GM11168 (cell line): ENCODE data around the gene SERP2.
"Not testable (repeated sequence)": the region's sequence is repeated elsewhere in the genome, so short reads cannot be mapped to it uniquely, and the experiment has no call there.

Source experiments
- in situ Hi-C: fragments of 300-500 bp; cut with MboI; formaldehyde crosslinking; loops from one replicate; pipeline ENCODE4 v1.12.0; 2022; ENCODE audit warnings: low sequenced_read_pairs; ENCODE audit not compliant: unreplicated experiment

The SERP2 gene

DNA sequence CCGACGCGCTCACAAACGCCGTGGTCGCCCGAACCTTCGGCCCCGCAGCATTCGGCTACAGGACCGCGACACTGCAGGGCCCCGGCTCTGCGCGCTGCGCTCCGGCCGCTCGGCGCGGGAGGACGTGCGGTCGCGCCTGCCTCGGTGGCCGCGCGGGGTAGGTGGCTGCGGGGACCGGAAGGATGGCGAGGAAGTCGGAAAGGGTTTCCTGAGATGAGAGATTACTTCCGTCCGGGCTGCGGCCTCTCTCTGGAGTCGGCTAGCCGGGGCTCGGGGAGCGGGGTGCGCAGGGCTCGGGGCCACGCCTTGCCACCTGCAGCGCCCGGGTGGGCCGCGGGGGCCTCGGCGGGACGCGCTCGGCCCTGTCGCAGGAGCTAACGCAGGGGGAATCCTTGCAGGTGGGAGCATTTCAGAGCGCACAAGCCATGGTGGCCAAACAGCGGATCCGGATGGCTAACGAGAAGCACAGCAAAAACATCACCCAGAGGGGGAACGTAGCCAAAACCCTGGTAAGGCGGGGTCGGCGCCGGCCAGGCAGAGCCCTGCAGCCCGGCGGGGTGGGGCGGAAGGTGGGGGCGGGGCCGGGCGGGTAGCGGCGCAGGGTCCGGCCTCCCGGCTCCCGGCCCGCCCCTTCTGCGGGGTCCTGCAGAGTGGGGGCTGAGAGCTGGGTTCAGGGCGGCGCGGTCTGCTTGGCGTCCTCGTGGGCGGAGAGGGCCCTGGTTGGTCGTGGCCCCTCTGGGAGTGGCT is at the start of gene SERP2:
TSS of gene SERP2 (plus strand) at position 224 of the 747 bp plus-strand sequence. CDS start at position 426, 202 bp downstream.
- in situ Hi-C loops: no loop called here

DNA sequence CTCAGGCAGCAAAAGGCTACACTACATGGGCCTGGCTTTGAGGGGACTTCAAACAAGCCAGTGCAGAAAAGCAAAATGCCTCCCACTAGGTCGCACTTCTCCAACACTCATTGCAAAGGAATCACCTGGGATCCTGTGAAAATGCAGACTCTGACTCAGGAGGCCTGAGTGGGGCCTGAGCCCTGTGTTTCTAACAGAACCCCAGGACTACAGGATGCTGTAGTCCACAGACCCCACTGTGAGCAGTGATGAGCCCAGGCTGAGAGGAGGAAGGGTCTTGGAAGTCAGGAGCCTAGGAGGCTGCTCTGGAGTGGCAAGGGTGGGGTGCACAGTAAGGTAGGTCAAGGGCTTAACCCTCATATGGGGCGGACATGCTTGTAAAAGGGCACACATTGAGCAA is 46.7 kb upstream of the SERP2 start:
- in situ Hi-C loops: no loop called here

DNA sequence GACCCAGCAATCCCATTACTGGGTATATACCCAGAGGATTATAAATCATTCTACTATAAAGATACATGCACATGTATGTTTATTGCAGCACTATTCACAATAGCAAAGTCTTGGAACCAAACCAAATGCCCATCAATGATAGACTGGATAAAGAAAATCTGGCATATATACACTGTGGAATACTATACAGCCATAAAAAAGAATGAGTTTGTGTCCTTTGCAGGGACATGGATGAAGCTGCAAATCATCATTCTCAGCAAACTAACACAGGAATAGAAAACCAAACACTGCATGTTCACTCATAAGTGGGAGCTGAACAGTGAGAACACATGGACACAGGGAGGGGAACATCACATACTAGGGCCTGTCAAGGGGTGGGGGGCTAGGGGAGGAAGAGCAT is 44.6 kb upstream of the SERP2 start:
- in situ Hi-C loops: not testable (repeated sequence)

DNA sequence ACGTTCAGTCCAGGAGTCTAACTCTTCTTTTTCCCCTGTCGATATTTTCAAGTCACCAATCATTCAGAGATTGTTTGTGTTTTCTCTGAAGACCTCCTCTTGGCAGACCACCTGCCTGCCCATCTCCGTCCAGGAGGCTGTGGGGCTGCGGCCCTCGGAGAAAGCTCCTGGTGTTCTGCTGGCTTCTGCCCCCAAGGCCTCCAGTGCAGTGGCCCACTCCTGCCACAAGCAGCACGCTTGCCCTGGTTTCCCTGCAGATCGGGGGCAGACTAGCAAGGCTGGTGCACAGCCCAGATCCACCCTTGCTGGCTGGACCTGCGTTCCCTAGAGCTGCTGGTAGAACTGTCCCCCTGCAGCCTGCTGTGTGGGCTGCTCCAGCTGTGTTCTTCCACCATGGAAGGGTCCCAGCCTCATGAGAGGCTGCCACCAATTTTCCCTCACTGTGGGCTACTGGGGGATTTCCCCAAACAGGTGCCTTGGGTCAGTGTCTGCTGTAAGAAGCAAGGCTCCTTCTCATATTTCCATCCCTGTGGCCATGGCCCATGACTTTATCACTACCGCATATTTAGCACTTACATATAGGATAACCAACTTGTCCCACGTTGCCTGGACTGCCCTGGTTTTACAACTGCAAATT is 43.6 kb upstream of the SERP2 start:
- in situ Hi-C loops: no loop called here

DNA sequence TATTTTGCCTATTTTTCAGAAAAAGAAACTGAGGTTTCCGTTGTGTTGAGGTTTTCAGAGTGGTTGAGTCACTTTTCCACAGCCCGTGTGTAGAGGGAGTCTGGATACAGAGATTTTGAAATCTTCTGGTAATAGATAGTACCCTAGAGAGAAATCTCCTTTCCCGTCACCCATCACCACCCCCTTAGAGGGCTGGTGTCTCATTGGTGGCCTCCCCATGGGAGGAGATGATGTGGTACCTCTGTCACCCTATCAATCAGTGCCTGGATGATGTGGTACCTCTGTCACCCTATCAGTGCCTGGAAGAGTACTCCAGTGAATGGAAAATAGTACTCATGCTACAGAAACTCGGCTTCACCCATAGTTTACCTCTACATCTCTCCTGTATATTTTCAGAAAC is 42.2 kb upstream of the SERP2 start:
- in situ Hi-C loops: no loop called here

DNA sequence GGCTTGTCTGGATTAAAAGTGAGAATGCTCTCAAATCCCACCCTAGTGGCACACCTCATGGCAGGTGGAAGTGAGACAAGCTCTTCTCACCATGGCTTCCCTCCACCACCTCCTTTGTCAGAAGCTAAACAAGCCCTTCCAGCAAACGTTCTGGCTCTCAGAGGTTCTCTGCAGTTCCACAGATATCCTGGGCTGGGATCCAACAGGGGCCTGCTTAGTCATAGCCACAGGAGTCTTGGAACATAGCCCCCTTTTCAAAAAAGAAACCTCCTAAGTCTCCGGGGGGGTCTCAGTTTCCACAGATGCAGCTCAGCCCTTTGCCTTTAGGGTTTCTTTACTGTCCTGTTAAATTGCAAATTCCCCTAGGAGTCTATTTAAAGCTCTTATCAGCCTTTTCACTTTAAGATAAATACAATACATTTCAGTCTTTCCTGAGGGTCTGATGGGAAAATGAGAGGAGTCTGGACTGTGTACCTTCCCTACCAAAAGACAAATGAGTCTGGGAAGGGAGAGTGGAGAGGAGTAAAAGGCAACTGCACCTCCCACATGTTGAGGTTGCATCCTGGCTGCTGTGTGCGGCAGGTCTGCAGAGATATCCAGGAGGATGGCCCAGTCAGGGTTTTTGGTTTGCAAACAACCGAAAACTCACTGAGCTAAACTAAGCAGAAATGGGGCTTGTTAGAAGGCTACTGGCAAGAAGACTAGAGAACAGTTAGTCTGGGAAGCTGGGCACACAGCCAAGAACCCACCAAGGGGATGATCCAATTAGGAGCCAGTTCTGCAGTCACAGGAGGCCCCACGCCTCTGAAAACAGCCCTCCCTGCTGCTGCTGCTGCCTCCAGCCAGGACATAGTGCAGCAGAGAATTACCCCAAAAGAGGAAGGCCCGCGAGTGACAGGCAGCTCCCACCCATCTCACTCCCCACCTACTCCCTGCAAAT is 41.4 kb upstream of the SERP2 start:
- in situ Hi-C loops: no loop called here

DNA sequence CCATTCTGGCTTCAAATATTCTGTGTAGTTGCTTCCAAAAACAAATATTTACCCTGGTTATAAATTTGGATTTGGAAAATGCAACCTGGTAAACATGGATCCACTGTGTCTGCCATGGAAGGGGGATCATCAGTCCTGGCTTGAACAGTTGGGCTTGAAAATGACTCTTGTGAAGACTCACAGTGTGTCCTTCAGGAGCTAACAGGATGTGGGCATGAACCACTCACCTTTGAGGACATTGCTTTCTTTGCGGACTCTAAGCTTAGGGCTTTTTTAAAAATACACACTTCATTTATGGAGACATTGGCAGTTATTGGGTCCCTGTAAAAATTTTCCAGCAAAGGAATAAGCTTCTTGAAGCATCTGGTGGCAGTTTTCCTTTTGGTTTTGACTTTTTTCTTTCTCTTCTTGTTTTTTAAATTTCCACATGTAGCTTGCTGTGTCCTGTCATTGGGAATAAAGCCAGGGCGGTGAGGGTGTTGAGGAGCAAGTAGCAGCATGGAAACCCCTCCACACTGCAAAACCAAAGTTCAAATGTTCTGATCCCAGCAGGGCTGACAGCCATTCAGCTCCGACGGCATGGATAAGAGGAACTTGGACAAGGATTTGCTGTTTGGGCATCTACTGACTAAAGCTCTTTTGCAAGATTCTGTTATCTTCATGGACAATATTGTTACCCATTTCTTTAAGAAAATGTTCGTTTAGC is 39.5 kb upstream of the SERP2 start:
- in situ Hi-C loops: no loop called here

DNA sequence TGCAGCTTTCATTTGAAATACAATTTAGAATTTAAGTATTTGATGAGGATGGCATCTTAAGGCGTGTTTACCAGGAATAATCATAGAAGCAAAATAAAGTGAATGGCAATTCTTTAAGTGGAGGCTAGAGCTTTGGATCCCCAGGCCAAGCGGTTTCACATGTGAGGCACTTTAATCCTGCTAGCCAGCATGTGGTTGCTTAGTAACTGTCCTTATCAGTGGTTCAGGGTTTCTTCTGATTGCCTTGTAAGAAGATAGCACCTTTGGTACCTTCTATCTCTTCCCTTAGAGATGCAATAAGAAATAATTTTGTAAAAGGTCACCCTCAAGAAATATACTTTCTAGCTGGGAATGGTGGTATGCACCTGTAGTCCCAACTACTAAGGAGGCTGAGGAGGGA is 38.9 kb upstream of the SERP2 start:
- in situ Hi-C loops: no loop called here

DNA sequence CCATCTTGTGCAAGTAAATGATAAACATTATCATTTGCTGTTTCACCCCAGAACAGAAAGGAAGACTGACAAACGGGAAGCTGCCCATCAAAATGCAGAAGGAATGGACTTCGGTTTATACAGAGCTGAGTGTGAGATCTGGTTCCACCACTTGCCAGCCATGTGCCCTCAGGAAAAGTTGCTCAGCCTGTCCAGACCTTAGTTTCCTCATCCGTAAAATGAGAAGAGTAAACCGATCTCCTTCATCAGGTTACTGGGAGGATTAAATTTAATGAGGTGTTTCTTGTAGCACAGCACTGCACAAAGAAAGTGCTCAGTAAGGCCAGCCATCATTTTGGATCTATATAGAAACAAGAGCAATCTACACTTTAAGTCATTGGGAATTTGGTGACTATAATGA is 36.7 kb upstream of the SERP2 start:
- in situ Hi-C loops: no loop called here

DNA sequence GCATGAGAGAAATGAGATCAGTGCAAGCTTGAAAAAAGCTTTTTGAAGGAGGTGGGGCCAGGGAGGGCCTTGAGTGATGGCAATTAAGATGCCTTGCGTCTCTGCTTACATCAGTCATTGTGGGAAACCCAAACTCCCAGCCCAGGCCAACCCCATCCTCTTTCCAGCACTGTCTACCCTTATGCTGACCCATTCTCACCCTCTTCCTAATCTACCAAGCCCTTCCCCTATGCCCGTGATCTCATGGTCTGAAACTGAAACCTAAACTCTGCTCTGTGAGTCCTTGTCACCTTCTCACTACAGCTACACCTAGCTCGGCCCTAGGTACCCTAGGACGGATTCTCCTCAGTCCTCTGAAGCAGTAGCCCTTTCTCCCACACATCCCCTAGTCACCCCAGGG is 36.0 kb upstream of the SERP2 start:
- in situ Hi-C loops: no loop called here

DNA sequence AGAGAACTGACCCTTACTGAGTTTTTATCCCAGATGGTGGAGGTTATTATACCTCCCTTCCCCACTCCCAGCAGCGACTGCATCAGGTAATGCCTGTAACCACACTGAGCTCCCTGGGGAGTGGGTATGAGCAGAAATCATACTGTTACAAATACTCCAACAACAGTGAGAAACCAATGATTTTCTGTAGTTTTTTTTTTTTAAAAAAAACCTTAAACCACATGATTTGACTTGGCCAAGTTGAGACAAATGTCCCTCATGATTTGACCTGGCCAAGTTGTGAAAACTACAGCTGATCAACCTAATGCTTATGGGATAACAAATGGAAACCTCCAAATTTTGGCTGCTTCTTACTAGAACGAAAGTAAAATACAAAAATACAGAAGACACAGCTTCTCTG is 33.1 kb upstream of the SERP2 start:
- in situ Hi-C loops: no loop called here

DNA sequence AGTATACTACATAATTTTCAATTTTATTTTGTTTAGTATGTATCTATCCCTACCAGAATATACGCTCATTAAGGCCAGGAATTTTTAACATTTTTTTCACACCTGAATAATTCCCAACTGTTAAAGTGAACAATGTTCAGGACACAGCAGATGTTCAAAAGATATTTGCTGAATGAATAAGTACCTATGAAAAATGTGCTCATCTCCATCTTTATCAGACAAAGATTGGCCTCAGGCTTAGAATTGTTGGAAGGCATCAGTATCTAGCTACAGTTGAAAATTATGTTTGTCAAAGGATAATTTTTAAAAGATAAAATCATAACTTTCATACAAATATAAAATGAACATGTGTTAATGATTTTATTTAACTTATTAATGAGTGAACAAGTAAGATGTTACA is 30.9 kb upstream of the SERP2 start:
- in situ Hi-C loops: no loop called here

DNA sequence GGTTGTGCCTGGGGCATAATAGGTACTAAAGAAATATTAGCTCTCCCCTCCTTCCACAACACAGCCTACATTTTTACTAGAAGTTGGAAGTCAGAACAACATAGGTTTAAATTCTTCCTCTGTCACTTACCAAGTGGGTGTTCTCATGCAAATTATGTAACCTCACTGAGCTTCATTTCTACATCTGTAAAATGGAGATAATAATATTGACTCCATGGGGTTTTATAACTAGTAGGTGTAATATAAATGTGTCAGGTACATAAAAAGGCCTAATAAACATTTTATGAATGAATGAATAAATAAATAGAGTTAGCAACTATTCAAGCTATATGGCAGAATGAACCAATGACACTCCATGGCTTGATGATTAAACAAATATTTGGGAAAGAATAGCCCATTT is 27.1 kb upstream of the SERP2 start:
- in situ Hi-C loops: no loop called here

DNA sequence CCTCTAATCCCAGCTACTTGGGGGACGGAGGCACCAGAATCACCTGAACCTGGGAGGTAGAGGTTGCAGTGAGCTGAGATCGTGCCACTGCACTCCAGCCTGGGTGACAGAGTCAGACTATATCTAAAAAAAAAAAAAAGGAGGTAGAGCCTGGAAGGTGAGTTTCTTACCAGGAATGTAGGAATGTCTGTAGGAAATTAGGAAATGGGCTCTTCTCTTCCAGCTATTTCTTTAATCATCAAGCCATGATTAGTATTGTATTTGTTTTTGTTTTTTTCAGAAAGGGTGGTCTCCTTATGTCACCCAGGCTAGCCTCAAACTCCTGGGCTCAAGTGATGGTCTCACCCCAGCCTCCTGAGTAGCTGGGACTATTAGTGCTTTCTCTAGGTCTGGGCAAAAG is 26.3 kb upstream of the SERP2 start:
- in situ Hi-C loops: no loop called here

DNA sequence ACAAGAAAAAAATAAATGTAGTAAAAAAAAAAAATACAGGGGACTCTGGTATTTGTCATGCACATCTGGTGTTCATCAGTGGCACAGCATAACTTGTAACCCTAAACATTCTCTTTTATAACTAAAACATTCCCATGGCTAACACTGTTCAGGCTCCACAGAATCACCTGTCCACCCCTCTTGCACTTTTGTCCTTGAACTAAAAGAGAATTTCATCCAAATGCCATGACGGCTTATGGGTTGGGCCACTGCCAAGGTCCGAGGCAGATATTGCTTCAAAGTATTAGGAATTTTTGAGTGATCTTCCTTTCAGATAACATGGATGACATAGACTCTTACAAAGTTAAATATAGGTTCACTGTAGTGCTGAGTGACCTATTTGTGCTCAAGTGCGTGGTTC is 25.7 kb upstream of the SERP2 start:
- in situ Hi-C loops: no loop called here

DNA sequence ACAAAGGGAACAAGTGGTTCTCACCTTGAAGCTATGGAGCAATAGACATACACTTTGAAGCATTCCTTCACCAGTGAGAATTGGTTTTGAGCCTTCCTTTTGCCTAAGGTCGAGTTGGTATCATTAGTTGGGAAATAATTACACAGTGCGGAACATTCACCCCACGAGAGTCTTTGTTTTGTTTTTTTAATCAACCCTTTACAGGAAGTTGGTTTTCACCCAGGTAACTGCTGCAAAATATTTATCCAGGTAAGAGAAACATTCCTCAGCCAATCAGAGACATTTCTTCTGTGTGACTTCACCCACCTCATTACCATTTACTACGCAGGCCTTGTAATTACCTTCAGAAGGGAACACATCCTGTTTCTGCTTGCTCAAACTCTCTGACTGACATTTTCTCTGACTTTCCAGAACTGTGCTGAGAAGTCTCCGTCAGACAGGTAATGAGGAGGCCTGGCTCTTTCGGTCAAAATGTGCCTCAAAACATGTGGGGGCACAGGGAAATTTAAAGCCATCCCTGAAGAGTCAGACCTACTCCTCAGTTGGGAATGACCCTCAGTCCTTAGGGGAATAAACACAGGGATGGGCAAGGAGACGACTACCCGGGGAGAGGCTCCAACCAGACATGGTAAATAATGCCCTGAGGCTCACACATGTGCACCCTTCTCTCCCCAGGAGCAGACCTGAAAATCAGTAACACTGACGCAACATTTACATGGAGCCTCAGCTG is 22.7 kb upstream of the SERP2 start:
- in situ Hi-C loops: no loop called here

DNA sequence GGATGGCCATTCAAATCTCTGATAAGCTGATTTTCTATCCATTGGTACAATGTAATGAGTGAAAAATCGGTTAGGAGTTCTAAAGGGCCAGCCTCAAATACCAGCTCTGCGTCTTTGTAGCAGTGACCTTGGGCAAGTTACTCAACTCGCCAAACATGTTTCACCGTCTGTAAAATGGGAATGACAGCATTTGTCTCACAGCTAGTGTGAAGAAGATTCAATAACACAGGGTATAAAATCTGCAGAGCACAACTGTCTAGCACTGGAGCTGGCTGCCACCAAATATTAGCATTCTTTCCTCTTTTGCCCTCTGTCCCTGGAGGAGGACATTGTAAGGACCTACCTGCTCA is 22.1 kb upstream of the SERP2 start:
- in situ Hi-C loops: no loop called here

DNA sequence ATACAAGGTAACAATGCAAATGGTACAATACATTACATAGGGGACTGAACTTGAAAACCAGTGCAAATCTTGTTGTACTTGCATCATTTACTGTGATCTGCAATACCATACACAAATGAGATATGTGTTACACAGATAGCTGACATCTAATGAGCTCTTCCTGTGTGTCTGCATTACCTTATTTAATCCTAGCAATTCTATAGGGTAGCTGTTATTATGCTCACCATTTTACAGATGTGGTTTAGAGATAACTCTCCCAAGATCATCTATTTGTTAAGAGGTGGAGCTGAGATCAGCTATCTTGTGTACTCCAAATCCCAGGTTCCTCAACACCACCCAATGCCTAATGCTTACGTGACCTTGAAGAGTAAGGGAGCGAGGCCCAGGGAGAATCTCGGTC is 21.4 kb upstream of the SERP2 start:
- in situ Hi-C loops: no loop called here

DNA sequence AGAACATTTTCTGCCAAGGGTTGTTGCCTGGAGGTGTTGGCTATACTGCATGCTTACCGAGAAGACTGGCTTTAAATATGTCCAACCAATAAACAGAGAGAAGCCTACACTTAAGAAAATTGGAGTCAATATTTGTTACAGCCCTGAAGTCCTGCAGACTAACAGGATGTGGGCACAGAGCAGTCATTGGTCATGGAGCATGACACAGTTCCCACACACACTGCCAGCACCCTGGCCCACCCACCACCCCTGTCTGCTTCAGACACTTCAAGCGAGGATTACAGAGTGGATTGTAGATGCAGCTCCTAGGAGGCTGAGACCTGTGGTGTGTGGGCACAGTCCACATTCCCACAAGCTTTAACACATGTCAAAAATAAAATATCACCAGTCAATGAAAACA is 21.0 kb upstream of the SERP2 start:
- in situ Hi-C loops: no loop called here

DNA sequence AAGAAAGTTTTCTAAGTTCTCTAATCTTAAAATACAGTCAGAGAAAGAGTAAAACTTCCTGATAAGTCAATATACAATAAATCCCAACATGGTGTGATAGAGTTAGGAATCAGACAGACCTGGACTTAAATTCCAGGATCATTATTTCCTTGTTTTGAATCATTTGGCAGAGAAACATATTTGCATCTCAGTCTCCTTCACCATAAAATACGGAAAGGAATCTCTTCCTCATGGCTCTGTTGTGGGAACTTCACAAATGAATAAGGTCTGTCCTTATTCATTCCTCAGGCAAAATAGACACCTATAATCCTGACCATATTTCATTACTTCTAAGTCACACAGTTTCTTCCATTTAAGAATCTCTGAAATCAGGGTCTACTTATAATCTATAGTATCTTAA is 19.3 kb upstream of the SERP2 start:
- in situ Hi-C loops: no loop called here
